OCI-M2 (cell line): Measurements from ENCODE around the gene LRP3.
A peak's percentile ranks its signal among the peaks of the same experiment; 100 is the strongest.

ENCODE experiments used
- DNase-seq: peaks from one replicate; lab custom pipeline; 2025; ENCODE audit not compliant: unreplicated experiment; lab: John Stamatoyannopoulos, UW

The LRP3 gene

DNA sequence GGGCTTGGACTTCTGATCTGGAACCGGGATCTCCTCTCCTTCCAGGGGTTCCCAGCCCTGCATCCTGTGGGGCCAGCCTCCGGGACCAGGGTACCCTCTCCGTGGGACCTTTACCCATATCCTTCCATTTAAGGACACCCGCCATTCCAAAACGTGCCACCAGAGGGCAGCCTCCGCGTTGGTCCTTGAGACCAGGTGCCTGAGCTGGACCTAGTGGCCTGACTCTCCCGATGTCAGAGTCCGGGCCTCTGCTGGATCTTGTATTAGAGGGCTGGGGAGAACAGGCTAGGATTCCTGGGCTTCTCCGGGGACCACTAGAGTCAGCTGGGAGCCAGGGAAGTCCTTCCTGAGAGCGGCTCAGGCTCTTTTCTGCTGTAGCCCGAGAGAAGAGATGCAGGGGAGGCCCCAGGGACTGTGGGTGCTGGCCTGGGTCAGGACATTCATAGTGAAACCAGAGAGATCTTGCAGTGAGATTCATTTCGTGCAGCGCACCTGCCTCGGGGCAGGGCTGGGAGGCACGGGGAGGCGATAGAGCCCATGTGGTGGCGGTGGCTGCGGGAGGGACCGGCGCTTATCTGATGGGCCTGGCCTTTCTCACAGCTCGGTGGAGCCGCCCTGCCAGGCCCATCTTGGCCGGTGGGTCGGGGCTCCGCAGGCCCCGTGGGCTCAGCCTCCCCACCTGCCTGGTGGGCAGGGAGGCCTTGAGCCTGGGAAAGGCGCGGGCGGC lies 41.3 kb downstream of the LRP3 start:
- DNase-seq = peak; percentile 97

DNA sequence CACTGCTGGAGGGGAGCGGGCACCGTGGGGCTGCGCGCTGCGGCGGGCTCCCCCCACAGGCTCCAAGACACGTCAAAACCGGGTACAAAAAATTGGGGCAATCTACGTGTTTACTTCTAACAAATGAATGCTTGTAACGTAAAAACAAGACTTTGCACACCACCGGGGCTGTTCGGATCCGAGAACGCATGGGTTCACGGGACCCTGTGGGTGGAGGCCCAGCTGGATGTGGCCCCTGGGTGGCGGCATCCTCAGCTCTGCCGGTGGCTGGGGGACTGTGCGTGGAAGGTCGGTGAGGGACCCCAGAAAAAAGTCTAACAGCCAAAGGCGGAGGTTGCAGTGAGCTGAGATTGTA lies 41.8 kb downstream of the LRP3 start:
- no peak for DNase-seq

DNA sequence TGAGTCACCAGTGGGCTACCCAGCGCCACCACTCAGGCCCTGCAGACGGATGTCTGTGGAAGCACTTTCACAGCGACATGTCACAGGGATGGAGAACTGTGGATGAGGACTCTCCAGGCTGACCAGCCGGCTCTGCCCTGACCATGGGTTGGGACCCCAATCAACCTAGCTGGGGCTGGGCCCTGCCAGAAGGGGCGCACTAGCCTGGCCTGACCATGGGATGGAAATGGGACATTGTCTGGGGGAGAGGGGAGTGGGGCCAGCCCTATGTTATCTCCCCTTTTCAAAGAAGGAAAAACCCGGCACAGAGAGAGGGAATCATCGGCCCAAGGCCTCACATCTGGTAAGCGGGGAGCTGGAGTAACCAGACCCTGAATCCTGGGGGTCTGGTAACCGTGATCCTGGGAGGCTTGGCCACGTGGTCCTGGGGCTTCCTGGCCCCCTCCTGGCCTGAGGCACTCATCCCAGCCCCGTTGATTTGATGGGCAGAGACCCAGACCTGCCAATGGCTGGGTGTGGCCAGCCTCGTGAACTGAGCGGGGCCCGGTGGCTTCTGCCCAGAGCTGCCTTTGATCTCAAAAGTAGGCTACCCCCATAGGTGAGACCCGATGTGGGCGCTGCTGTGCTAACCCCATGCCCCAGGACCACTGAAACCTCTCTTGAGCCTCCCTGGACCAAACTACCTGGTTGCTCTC lies 42.7 kb downstream of the LRP3 start:
- no peak for DNase-seq

DNA sequence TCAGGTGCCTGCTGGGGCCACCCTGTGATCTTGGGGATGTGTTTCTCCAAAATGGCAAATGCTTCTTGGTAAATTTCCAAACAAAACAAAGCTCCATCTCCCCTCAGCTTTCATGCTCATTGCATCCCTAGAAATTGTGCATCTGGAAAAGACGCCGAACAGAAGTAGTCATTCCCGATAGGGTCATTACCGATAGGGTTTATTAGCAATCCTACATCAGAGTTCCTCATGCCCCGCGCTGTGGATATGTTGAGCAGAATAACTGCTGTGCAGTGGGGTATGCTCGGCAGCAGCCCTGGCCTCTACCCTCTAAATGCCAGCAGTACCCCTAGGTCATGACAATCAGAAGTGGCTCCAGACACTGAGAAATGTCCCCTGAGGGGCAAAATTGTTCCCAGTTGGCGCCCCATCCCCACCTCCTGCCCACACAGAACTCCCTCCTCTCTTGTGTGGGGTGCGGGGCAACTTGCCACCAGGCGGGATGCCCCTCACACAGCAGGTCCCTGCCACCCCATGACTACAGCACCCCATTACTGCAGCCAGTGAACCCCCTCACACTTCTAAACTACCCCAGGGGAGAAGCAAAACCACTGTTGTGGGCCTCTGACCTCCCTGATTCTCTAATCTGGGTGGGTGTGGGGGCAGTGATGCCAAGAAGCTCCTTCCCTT lies 44.5 kb downstream of the LRP3 start:
- no peak for DNase-seq

DNA sequence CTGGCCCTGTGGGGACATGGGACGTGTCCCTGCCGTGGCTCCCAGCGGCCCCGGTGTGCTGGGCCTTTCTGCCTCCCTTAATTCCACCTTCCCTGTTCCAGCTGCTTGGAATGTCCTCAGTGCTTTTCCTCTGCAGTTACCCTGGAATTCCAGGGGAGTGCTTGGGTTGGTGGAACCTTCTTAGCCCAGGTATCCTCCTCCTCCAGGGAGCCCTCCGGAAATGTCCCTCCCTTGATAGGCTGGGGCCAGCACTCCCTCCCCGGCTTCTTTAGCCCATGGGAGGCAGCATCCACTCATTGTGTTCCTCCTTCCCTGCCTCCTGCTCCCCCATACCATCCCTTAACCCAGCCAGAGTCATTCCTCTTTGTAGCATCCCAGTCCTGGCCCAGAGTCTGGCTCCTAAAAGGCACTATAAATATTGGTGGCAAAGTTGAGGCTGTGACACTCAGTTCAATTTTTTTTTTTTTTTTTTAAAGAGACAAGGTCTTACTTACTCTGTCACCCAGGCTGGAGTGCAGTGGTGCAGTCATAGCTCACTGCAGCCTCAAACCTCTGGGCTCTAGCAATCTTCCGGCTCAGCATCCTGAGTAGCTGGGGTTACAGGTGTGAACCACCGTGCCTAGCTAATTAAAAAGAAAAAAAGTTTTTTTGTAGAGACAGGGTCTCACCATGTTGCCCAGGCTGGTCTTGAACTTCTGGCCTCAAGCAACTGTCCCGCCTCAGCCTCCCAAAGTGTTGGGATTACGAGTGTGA lies 45.3 kb downstream of the LRP3 start:
- DNase-seq = no peak

DNA sequence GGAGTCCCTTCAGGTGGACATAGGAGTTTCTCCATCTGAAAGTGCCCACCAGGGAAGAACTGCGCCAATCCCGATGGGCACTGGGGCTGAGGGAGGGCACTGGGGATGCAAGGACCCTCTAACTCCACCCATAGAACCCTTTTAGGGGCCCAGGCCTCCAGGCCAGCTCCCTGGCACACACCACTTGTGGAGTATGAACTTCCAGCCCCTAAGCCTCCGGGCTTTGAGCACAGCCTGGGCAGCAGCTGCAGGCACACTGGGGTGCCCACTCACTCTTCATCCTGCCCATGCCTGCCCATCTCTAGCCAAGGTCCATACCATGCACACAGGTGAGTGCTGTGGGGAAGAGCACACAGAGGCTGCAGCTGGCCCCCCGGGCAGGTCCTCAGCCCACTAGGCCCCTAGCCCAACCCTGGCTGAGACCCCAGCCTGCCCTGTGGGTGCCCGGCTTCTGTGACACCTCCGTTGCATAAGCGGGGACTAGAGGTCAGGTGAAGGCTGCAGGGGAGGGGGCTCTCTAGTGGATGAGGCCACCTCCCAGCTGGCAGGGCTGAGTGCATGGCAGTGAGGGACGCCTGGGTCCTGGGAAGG lies 46.1 kb downstream of the LRP3 start:
- DNase-seq = no peak

DNA sequence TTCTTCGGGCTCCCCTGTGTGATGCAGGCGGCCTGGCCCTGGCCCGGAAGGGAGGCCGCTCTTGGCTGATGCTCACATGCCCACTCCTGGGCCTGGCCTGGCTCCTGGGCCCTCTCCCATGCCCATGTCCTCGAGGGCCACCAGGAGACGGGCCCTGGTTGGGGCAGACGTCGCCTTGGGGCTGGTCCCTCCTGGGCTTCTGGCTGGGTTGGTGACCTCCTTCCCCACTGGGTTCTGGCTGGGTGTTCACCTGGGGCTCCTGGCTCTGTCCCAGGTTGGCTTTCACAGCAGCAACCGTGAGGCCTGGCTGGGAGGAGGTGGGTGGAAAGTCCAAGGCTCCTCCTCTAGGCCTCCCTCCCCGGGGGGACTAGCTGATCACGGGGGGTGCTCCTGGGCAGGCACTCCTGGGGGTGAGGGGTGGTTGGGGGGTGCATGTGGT lies 47.0 kb downstream of the LRP3 start:
- DNase-seq = no peak

DNA sequence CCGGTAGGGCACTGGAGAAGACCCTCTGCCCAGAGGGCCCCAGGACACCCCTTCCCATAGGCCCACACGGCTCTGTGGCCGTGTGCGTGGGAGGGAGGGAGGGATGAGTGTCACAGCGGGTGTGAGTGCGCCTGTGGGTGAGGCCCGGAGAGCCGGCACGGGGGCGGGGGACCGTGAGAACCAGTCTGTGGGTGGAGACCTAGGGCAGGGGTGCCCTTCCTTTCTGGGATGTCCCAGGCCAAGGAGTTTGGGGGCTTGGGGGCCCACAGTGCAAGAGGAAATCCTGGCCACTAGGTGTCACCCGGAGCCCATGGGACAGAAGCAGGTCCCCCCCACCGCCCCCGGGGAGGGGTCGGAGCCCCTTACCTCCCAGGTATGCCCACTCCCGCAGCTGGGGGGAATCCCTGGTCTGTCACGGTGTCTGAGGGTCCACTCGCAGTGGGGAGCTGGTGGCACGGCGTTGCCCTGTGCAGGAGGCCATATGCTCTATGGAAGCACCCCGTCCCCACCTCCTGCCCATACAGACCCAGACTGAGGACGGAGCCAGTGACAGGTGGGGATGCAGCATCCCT lies 47.5 kb downstream of the LRP3 start:
- DNase-seq = no peak

DNA sequence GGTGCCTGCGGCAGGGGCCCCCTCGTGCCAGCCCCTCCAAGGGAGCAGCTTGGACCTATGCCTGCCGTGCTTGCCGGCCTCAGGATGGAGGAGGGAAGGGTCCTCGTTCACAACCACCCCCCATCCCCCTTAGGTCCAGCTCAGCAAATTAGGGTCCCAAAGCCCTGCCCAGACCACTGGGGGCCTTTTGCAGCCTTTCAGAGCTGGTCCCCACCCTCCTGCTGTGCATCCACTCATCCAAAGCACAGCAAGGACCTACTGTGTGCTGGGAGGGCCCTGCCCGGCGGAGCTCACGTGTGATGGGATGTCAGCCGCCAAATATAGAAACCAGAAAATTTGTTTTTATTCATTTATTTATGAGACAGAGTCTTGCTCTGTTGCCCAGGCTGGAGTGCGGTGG lies 48.0 kb downstream of the LRP3 start:
- DNase-seq = no peak

DNA sequence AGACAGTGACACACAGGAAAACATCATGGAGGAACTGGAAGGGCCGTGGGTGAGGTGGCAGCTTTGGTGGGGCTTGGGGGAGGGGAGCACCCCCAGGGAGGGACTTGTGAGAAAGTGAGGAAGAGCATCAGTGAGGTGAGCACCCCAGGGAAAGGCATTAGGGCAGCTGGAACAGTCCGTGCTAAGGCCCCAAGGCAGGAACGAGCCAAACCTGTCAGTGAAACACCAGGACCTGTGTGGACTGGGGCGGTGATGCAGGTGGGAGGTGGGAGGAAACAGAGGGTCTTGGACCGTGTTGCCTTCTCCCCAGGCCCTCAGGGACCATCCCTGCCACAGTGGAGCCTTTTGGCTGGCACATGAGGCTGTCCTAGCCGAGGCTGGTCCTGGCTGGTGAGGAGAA lies 48.8 kb downstream of the LRP3 start:
- no peak for DNase-seq

DNA sequence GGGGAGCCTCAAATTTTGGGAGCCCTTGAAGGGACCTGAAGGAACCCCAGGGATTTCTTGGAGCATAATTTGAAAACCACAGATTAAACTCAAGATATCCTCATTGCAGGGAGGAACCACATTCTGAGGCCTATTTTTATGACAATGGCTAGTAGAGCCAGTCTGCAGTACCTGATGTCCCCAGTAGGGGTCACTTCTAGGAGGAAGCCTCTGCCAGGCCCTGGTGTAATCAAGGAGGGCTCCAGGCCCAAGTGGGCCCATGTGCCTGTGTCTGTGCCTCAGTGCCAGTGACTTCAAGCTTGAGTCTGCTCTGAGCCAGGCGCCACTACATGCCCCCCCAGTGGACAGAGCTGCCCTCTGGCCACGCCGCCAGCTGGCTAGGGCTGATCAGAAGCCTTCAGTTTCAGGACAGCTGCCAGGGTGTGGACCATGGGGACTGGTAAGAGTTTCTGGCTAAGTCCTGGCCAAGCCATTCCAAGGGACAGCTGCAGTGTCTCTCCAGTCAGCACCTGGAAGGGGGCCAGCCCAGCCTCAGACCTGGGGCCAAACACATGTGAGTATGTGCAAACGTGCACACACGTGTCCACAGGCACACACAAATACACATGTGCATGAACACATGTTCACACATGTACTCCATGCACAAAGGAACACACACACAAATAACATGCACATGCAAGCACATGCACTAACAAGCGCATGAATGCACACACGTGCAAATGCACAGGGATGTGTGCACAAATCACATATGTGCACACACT lies 52.0 kb downstream of the LRP3 start:
- DNase-seq = no peak

DNA sequence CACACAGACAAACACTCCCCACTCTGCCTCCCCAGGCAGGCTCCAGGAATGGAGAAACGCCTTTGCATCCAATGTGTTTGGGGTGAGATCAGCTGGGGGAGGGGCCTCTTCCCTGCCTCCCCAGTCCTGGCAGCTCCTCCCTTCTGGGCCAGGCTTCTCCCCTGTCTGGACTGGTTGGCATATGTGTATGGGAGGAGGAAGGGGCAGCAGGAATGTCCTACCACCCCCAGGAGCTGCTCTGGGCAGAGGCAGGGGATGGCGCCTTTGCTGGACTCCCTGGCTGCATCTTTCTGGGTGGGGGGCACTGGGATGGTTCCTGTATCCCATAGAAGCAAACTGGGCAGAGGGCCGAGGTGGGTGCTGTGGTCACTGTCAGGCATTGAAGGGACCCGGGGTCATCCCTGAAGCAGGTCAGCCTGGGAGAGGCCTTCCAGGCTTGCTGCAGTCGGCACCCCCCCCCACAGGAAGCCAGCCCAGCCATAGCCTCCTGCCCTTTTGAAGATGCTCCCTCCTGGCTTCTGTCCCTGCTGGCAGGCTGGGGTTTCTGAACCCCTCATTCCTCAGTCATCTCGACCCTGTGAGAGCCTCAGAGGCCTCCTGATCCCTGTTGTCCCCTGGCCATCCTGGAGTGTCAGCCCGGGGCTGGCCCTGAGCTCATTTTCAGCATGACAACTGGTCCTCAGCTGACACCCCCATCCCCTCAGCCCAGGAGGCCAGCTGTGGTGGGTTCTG lies 52.7 kb downstream of the LRP3 start:
- DNase-seq = no peak

DNA sequence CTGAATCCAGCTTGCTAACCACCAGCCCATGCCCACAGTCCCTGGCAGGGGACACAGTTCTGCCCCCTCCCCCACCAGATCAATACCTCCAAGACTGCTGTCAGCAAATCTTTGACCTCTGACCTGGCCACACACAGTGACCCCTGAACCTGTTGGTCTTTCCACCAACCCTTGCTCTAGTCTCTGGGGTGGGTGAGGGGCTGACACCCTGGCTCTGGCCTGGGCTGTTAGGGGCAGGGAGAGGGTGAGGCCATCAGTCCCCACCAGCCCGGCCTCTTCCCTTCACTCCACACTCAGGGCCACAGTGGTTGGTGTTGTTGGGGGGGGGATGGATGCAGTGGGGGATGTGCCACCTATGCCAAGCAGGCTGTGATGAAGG lies 53.3 kb downstream of the LRP3 start:
- no peak for DNase-seq

DNA sequence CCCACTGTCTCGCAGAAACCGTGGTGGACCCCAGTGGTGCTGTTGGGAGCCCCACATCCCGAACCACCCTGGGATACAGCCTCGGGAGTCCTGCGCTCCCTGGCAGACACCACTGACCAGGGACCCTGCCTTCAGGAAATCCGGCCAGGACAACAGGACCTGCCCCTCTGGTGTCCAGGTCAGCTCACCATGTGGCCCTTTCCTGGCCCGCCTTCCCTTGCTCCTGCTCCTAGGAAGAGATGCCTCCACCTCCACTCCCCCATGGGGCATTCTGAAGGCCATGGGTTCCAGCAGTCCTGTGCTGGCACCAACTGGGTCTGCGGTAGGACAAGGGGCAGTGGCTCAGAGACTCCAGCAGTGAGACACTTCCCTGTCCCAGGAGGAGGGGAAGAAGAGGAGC lies 54.0 kb downstream of the LRP3 start:
- no peak for DNase-seq

DNA sequence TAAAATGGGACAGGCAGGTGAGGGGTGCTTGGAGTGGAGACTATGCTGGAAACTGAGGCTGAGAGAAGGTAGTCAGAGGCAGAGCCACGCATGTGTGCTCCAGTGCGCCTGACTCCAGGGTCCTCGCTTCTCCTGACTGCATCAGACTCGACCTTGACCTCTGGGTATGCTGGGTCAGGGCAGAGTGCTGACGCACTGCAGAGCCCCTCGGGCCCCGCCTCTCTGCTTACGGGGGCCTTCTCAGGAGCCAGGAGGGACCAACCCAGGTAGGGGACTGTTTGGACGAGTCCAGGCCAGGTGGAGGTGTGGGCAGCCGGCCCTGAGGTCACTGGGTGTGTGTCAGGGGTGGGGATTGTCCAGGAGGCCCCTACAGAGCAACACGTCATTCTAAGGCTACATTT lies 54.4 kb downstream of the LRP3 start:
- no peak for DNase-seq

DNA sequence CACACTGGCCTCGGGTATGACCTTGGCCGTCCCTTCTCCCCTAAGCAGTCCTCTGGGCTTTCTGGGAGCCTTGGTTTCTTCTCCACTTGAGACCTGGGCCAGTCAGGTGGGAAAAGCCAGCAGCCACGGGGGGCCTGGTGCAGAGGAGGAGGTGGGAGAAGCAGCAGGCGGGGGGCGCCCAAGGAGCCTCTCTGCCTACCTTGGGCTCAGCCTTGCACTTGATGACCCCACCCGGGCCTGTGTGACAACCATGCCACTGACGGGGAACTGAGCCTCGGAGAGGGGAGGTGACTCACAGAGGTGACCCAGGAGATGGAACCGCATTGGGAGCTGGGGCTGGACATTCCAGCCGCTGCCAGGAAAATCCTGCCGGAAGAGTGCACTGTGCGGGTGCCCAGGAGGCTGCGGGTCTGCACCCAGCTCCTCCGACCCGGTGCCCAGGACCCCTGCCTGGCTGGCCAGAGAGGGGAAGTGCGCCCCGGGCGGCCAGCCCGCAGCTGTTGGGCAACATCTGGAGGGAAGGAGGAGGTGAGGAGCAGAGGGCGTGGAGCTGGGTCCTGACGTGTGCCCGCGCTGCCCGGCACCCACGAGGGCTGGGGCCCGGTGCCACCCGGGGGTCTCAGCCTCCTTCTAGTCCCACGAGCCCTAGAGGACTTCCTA lies 55.0 kb downstream of the LRP3 start:
- no peak for DNase-seq

DNA sequence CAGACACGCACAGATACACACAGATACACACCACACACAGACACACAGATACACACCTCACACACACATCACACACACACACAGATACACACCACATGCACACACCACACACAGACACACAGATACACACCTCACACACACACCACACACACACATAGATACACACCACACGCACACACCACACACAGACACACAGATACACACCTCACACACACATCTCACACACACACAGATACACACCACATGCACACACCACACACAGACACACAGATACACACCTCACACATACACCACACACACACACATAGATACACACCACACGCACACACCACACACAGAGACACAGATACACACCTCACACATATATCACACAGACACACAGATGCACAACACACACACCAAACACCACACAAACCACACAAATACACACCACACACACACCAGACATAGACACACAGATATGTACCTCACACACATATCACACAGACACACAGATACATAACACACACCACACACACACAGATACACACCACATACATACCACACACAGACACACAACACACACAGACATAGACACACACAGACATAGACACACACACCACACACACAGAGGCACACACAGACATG lies 55.7 kb downstream of the LRP3 start:
- no peak for DNase-seq

DNA sequence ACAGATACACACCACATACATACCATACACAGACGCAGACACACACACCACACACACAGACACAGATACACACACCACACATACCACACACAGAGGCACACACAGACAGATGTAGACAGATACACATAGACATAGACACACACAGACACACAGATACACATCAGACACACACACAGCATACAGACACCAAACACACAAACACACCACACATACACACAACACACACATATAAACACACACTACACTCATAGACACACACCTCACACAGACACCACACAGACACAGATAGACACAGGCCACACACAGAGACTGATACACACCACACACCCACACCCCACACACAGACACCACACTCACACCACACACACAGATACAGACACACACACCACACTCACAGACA lies 56.4 kb downstream of the LRP3 start:
- DNase-seq = no peak

DNA sequence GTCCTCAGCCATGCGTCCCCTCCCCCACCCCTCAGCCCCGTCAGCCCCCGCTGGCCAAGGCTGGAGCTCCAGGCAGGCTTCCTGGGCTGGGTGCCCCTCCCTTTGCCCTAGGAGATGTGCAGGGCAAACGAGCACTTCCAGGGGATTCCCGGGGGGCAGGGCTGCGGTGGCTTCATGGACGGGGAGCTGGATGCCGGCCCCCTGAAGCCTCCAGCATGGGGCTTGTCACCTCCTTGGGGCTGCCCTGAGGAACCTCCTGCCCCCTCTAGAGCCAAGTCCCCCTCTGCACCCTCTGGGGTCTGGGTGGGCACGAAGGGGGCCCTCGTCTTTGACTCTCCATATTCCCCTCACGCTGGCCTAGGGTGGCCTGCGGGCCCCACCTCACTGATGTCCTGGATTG lies 56.9 kb downstream of the LRP3 start:
- no peak for DNase-seq
